Renal pelvis (tissue), 12 donors: ENCODE data around the gene AGMAT. TPM values are rescaled to one million over a fixed set of nuclear protein-coding genes. Genes with fewer than 3 reads are reported as not detected.

Experiments used
- DNase-seq: peaks from one replicate; pipeline ENCODE4 v3.0.0-alpha.2; 2013
- long read RNA-seq, 16 experiments: transcript quantifications; one replicate each; lab custom pipeline, GENCODE V29; 2026
- polyA plus RNA-seq, 3 donors: library from polyadenylated mRNA; unstranded; fragments of 120-200 nt; gene quantifications; one replicate each; pipeline ENCODE4 v1.2.1, GENCODE V29; 2013; ENCODE audit not compliant: insufficient read length in 3 of 3

Gene AGMAT
- 10 to 100 TPM; 31.9 to 39.6 (median 35.9) TPM for polyA plus RNA-seq
- long read RNA-seq, donor 1, transcript AGMAT-201 (7 exons, 2,500 nt), result major isoform, 18 of 18 reads
- long read RNA-seq, donor 1, partial matches to known transcripts, result 0 of 18 reads
- long read RNA-seq, donor 1, other reads (novel, unspliced or antisense), result 0 of 18 reads
- long read RNA-seq, donor 2, transcript AGMAT-201 (7 exons, 2,500 nt), result major isoform, 8 of 8 reads
- long read RNA-seq, donor 2, partial matches to known transcripts, result 0 of 8 reads
- long read RNA-seq, donor 2, other reads (novel, unspliced or antisense), result 0 of 8 reads
- long read RNA-seq, donor 3, partial matches to known transcripts, result 0 of 1 reads
- long read RNA-seq, donor 3, other reads (novel, unspliced or antisense), result 0 of 1 reads
- long read RNA-seq, donor 4, transcript AGMAT-201 (7 exons, 2,500 nt), result major isoform, 7 of 12 reads
- long read RNA-seq, donor 4, partial matches to known transcripts, result 5 of 12 reads
- long read RNA-seq, donor 4, other reads (novel, unspliced or antisense), result 0 of 12 reads
- long read RNA-seq, donor 5, transcript AGMAT-201 (7 exons, 2,500 nt), result major isoform, 10 of 15 reads
- long read RNA-seq, donor 5, partial matches to known transcripts, result 5 of 15 reads
- long read RNA-seq, donor 5, other reads (novel, unspliced or antisense), result 0 of 15 reads
- long read RNA-seq, donor 6, transcript AGMAT-201 (7 exons, 2,500 nt), result major isoform, 18 of 18 reads
- long read RNA-seq, donor 6, partial matches to known transcripts, result 0 of 18 reads
- long read RNA-seq, donor 6, other reads (novel, unspliced or antisense), result 0 of 18 reads
- long read RNA-seq, donor 7, transcript AGMAT-201 (7 exons, 2,500 nt), result major isoform, 14 of 14 reads
- long read RNA-seq, donor 7, partial matches to known transcripts, result 0 of 14 reads
- long read RNA-seq, donor 7, other reads (novel, unspliced or antisense), result 0 of 14 reads
- long read RNA-seq, donor 8, partial matches to known transcripts, result 0 of 1 reads
- long read RNA-seq, donor 8, other reads (novel, unspliced or antisense), result 0 of 1 reads
- long read RNA-seq, donor 9, transcript AGMAT-201 (7 exons, 2,500 nt), result major isoform, 22 of 27 reads
- long read RNA-seq, donor 9, partial matches to known transcripts, result 5 of 27 reads
- long read RNA-seq, donor 9, other reads (novel, unspliced or antisense), result 0 of 27 reads
- long read RNA-seq, donor 10, partial matches to known transcripts, result 0 of 4 reads
- long read RNA-seq, donor 10, other reads (novel, unspliced or antisense), result 0 of 4 reads
- long read RNA-seq, donor 11, transcript AGMAT-201 (7 exons, 2,500 nt), result major isoform, 6 of 6 reads
- long read RNA-seq, donor 11, partial matches to known transcripts, result 0 of 6 reads
- long read RNA-seq, donor 11, other reads (novel, unspliced or antisense), result 0 of 6 reads
- long read RNA-seq, donor 12, transcript AGMAT-201 (7 exons, 2,500 nt), result major isoform, 13 of 13 reads
- long read RNA-seq, donor 12, partial matches to known transcripts, result 0 of 13 reads
- long read RNA-seq, donor 12, other reads (novel, unspliced or antisense), result 0 of 13 reads
- long read RNA-seq, donor 13, partial matches to known transcripts, result 0 of 1 reads
- long read RNA-seq, donor 13, other reads (novel, unspliced or antisense), result 0 of 1 reads
- long read RNA-seq, donor 14, result 0 reads
- long read RNA-seq, donor 15, transcript AGMAT-201 (7 exons, 2,500 nt), result major isoform, 8 of 8 reads
- long read RNA-seq, donor 15, partial matches to known transcripts, result 0 of 8 reads
- long read RNA-seq, donor 15, other reads (novel, unspliced or antisense), result 0 of 8 reads
- long read RNA-seq, donor 16, transcript AGMAT-201 (7 exons, 2,500 nt), result major isoform, 11 of 11 reads
- long read RNA-seq, donor 16, partial matches to known transcripts, result 0 of 11 reads
- long read RNA-seq, donor 16, other reads (novel, unspliced or antisense), result 0 of 11 reads

- no peak for DNase-seq
Observed at GRCh38 chr1:15584489-15585363, at the start of gene AGMAT. TSS of gene AGMAT (minus strand) at chr1:15585051. CDS start at chr1:15584967, 84 bp downstream.

GRCh38 chr1:15633756-15634420 lies 49.0 kb upstream of the AGMAT start:
- DNase-seq, result no peak

GRCh38 chr1:15628003-15628402 lies 43.2 kb upstream of the AGMAT start:
- no peak for DNase-seq

- no peak for DNase-seq
Observed at GRCh38 chr1:15627343-15627988, 42.6 kb upstream of the AGMAT start.

GRCh38 chr1:15626269-15626950 lies 41.6 kb upstream of the AGMAT start:
- DNase-seq, result no peak

GRCh38 chr1:15625056-15625917 lies 40.4 kb upstream of the AGMAT start:
- no peak for DNase-seq

- no peak for DNase-seq
Observed at GRCh38 chr1:15624133-15624714, 39.4 kb upstream of the AGMAT start.

GRCh38 chr1:15623435-15623834 lies 38.6 kb upstream of the AGMAT start:
- no peak for DNase-seq

GRCh38 chr1:15622712-15623373 lies 38.0 kb upstream of the AGMAT start:
- no peak for DNase-seq

GRCh38 chr1:15621975-15622374 lies 37.1 kb upstream of the AGMAT start:
- DNase-seq, result no peak

GRCh38 chr1:15620902-15621682 lies 36.2 kb upstream of the AGMAT start:
- DNase-seq, result no peak

GRCh38 chr1:15620155-15620545 lies 35.3 kb upstream of the AGMAT start:
- no peak for DNase-seq

GRCh38 chr1:15618655-15619525 lies 34.0 kb upstream of the AGMAT start:
- no peak for DNase-seq

- no peak for DNase-seq
Observed at GRCh38 chr1:15618077-15618654, 33.3 kb upstream of the AGMAT start.
